CD4-positive, alpha-beta T cell treated with Interleukin-17A for 1 hour (primary cell): ENCODE data around the gene CCDC97.
A peak's percentile ranks its signal among the peaks of the same experiment; 100 is the strongest.

Source experiments
- DNase-seq: peaks from one replicate; pipeline ENCODE4 v3.0.0-alpha.2; 2020

CCDC97 gene

DNA sequence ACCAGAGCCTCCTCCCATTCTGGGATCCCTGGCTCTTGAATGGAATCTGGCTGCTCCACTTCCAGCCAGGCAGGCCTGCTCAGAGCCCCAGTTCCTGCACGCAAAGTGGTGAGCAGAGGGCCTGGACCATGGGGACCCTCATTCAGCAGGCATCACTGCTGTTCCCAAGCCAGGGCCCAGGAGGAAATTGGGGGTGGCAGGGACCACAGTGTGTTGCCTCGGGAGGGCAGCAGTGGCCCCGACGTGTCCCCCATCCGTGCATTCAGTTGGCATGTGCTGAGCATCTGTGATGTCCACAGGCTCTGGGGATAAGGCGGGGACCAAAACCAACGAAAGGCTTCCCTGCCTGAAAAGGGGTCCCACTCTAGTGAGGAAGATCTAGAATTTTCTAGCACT, 11.2 kb downstream of the CCDC97 start:
- no peak for DNase-seq

DNA sequence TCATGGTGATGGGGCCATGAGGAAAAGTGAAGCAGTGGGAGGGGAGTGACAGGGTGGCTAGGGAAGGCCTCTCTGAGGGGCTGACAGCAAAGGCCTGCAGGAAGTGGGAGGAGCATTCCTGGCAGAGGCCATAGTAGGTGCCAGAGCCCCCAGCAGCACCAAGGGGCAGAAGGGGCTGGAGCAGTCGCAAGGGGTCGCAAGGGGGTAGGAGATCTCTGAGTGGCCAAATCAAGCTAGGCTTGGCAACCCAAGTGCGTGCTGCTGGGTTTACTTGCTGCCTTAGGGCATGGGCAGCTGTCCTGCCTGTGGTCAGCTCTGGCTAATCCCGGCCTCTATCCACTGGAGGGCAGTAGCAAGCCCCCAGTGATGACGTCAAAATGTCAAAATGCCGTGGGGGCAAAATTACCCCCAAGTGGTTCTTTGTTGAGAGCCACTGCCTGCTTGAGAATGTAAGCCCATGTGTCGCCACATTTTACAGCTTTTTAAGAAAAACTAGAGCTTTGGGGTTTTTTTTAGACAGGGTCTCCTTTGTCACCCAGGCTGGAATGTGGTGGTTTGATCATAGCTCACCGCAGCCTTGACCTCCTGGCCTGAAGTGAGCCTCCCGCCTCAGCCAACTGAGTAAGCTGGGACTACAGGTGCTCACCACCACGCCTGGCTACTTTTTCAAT, 11.8 kb downstream of the CCDC97 start:
- peak; percentile 36 for DNase-seq

DNA sequence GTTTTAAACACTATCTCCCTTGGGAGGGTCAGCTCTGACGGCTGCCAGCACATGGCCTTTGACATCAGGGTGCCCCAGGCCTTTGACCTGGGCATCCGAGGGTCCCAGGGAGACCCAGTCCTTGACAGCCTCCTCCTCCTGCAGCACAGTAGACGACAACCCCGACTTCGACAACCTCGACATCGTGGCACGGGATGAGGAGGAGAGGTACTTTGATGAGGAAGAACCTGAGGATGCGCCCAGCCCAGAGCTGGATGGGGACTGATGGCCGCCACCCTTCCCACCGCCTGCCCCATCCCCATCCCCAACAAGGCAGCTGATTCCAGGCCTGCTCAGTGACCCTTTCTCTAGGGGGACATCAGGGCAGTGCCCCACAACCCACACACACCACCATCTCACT, 12.5 kb downstream of the CCDC97 start:
- no peak for DNase-seq

DNA sequence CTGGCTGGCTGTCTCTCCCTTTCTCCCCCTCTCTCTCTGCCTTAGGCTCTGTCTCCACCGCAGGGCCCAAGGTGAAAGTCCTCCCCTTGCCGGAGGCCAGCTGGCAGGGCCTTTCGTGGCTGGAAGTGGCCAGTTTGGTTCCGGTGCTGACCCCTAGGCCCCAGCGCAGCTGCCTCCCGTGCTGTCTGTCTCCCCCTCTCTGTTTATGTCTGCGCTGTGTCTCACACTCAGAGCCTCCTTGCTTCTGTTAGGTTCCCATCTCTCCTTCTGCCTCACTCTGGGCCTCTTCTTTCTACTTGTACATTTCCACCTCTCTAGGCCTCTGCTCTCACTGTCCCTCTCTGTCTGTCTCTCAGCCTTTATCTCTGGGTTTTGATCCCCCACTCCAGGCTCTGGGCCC, 13.1 kb downstream of the CCDC97 start:
- DNase-seq: no peak

DNA sequence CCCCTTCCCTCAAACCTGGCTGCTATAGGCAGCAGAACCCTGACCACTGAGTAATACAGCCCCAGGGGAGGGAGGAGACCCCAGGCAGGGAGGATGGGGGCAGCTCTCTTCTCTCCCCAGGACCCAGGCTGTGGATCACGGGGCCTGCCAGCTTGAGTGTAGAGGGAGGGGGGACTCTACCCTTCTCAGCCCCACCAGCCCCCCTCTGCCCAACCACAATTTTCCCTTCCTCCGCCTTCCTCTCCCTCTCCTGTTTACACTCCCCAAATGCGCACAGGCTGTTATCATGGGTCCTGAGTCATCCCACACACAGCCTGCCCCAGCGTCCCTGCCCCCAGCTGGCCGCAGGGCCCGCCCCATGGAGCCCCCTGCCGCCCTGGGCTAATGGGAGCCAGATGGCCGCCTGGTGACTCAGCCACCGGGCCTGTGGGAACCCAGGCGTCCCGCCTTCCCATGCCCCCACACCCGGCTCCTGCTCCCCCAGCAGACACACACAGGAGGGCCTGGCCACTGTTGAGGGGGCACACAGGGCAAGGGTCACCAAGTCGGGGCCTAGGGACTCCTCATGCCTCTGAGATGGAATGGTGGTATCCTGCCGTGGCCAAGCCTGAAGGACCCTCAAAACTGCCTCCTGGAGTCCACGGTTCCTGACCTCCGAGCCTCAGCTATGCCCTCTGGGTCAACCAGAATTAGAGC, 13.6 kb downstream of the CCDC97 start:
- DNase-seq: no peak

DNA sequence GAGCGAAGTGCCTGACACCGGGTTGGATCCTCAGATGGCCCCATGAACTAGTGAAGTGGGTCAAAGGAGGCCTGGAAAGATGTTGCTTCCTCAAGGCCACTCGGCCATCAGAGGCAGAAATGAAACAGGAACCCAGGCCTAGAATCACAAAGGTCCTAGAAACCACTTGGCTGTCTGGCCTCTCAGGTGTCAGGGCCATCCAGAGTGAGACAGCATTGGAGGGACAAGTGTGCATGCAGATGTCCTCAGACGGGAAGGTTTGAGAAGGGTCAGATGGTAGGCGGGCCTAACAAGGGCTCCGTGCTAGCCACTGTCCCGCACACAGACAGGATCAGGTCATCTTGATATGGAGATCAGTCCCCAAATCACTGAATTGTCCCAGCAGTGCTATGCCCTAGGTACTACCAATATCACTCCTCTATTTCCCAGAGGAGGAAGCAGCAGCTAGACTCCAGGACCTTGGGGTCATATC, 14.3 kb downstream of the CCDC97 start:
- no peak for DNase-seq

DNA sequence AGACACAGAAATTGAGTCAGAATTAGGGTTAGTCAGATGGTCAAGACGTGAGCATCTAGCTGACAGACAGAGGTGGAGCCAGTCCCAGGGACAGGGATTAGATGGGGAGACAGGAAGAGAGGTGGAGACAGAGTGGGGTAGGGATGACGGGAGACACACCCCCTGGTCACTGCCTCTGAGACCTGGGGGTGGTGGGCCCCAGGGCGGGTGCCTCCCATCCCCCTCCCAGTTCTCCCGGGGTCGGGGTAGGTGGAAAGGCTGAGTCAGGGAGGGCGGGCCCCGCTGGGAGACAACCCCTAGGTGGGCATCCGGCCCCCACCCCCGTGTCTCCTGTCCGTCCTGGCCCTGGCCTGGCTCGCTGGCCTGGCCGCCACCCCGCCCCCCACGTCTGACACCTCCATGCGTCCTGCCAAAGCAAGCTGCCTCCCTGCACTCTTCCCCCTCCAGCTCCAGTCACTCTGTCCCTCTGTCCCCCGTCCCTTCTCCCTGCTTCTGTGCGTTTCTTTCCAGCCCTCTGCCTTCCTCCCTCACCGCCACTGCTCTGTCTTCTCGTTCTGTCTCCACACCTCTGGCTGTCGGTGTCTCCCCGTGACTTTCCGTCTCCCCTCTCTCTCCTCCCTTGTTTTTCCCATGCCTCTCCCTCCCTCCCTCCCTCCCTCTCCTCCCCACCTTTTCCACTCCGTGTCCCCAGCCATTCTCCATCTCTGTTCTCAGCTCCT, 15.1 kb downstream of the CCDC97 start:
- DNase-seq: no peak

DNA sequence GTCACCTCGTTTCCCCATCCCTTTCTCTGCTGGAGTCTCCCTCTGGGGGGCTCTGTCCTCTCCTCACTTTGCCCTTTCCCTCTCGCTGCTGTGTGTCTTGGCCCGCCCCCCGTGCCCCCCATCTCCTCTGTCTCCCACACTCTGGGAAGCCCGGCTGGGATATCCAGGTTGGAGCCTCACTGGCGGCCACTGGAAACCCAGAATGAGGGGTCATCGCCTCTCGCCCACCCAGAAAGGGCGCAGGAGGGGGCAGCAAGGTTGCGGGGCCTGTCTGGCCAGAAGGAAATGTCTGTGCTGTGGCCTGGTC, 15.6 kb downstream of the CCDC97 start:
- DNase-seq: no peak

DNA sequence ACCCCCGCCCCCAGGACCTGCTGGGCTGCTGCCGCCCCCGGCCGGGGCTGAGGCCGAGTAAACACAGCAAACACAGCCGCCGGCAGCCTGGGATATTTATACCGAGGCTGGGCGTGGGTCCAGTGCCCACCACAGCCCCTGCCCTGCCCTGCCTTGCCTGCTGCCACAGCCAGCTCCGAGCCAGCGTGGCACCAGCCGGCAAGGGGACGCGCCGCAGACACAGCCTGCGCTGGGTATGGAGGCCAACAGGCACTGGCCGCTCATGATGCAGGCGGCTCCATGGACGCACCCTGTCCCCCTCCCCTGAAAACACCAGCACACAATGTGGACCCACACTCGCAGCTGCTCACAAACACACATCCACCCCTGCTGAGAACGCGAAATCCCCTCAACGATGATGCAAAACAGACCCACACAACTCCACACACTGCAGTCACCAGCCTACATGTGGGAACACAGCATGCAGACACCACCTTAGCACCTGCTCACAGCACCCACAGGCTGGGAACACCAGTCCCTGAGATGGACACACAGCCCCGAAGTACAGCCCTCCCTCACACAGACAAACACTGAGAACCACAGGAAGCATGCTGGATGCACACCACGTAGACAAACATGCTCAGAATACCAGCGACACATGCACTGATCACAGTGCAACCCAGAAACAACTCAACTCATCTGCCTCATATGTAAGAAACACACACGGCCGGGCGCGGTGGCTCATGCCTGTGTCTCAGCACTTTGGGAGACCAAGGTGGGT, 16.2 kb downstream of the CCDC97 start:
- DNase-seq: peak; percentile 42

DNA sequence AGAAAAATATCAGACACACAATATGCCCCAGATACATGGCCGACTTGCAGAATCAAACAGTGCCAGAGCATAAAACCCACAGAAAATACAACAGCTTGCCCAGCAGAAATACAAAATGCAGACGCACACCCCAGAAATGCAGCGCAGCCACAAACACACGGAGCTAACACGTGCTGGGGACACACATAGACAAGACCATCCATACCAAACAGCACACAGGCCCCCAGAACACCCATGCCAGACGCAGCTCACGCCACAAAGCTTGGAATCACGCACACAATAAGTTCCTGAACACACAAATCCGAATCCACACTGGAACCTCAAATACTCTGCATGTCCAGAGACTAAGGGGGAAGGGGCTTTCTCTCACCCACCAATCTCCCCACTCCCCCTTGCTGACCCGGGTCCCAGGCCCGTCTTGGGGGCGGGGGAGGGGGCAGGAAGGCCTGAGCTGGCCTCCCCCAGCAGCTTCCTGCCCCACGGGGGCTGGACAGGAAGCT, 17.2 kb downstream of the CCDC97 start:
- DNase-seq: peak; percentile 54

DNA sequence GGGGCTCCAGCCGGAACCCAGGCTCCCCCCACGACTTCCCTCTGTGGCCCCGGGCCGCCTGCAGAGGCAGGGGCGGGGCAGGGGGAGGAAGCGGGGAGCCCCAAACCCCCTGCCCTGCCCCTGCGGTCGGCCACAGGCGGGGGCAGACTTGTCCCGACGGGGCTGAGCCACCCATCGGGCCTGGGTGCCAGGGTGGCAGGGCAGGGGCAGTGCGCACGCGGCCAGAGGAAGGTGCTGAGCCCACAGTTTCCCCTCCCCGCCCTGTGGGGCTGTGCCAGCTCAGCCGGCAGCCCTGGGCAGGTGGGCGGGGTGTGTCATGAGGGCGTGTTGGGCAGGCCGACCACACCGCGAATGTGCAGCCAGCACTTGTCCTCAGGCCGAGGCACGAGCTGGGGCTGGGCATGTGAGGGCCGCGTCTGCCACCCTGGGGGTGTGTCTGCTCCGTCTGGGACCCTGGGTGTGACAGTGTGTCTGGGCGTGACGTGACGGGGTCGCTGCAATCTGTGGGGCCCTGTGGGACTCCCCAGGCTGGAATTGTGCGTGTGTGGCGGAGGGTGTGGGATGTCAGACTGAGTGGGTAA, 17.7 kb downstream of the CCDC97 start:
- peak; percentile 90 for DNase-seq

DNA sequence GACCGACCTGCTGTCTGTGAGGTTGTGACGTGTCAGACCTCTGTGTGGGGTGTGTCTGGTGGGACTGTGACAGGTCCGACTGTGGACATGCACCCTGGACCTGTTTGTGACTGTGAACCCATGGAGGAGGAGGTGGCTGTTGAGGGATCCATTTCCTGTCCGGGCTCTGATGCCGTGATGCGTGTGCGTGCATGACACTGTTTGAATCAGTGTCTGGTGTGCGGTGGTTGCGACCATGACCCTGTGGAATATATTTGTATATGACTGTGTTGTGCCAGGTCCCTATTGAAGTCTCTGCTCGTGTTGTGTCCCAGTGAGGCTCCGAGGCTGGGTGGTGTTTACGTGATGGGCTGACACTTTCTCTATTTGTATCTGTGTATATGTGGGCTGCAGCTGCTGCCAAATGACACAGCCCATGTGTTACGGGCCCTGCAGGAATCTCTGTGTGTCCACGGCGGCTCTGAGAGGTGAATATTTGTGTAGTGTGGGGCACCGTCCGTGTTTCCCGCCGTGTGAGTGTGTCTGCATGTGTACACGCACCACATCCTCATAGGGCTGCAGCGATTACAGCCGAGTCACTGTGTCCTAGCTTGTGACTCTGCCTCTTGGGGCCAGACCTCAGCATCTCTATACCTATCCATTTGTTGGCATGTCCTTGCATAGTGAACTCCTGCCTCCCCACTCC, 18.3 kb downstream of the CCDC97 start:
- no peak for DNase-seq

DNA sequence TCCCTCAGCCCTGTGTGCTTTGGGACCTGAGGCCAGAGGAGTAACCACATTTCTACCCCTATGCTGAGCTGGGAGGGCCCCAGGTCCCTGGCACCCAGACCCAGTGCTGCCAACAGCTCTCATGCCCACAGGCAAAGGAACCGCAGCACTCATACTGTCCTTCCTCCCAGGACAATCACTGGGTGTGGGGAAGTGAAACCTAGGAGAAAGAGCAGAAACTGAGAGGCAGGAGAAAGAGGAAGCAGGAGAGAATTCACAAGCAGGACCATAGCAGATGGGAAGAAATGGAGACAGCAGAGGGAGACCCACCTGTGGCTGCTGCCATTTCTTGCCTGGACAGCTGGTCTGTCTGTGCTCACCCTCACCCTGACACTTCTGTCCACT, 18.9 kb downstream of the CCDC97 start:
- DNase-seq: peak; percentile 40

DNA sequence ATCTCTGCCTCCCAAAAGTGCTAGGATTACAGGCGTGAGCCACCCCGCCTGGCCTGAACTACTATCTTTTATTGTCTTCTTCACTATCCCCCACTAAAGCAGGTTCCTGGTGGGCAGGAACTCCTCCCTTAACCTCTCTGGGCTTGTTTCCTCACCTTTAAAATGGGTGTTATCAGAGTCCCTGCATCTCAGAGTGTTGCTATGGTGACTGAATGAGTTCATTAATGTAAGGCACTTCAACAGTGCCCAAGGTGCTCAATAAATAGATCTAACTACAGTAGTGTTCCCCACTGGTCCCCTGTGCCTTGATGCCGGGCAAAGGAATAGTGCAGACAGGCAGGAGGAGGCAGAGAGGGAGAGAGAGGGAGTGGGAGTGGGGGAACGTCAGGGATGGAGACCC, 20.5 kb downstream of the CCDC97 start:
- DNase-seq: peak; percentile 56

DNA sequence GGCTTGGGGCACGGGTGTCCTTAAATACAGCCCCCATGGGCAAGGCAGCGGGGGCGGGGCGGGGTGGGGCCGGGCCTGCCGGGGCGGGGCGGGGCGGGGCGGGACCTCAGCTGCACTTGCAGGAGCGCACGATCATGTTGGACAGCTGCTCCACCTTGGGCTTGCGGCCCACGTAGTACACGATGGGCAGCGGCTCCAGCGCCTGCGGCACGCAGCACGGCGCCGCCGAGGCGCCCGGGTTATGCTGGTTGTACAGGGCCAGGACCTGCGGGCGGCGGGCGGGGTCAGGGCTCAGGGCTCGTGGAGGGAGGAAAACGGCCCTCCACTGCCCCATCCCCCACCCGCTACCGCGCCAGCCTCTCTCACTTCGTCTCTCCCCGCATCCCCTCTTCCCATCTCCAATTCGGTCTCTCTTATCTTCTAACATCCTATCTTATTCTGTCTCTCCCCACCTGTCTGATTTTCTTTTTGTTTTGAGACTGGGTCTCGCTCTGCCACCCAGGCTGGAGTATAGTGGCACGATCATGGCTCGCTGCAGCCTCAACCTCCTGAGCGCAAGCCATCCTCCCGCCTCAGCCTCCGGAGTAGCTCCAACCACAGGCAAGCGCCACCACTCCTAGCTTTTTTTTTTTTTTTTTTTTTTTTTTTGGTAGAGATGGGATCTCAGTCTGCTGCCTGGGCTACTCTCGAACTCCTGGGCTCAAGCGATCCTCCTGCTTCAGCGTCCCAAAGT, 21.1 kb downstream of the CCDC97 start:
- DNase-seq: no peak

DNA sequence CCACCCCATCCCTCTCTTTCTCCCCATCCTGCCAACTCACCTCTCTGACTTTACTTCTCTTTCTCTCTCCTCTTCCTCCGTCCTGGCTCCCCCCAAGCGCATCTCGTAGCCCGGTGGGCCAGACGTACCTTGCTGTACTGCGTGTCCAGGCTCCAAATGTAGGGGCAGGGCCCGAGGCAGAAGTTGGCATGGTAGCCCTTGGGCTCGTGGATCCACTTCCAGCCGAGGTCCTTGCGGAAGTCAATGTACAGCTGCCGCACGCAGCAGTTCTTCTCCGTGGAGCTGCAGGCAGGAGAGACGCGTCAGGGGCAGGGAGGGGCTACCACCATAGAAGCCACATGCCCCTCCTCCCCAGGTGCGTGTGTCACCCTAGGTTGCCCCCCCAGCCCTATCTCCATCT, 22.0 kb downstream of the CCDC97 start:
- no peak for DNase-seq

DNA sequence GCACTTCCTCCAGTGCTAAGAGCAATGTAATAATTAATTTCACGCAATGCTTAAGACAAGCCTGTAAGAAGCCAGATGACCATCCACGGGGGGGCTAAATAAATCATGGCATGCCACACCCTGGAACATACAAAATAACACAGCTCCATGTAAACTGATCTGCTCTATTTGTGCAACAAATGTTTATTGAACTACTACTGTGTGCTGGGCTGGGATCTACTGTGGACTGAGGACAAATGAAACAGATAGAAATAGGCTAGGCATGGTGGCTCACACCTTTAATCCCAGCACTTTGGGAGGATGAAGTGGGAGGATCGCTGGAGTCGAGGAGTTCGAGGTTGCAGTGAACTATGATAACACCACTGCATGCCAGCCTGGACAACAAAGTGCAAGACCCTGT, 22.5 kb downstream of the CCDC97 start:
- DNase-seq: no peak

DNA sequence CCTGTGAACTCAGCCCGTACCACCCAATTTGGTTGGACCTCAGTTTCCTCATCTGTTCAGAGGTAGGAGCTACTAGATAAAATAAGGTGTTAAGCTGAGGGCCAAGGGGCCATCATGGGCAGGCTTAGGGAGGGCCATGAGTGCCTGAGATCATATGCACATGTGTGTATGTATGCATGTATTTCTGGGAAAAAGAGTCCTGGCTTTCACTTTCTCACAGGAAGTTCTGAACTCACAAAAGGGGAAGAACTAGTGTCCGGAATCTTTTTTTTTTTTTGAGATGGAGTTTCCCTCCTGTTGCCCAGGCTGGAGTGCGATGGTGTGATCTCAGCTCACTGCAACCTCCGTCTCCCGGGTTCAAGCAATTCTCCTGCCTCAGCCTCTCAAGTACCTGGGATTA, 24.8 kb downstream of the CCDC97 start:
- DNase-seq: no peak

DNA sequence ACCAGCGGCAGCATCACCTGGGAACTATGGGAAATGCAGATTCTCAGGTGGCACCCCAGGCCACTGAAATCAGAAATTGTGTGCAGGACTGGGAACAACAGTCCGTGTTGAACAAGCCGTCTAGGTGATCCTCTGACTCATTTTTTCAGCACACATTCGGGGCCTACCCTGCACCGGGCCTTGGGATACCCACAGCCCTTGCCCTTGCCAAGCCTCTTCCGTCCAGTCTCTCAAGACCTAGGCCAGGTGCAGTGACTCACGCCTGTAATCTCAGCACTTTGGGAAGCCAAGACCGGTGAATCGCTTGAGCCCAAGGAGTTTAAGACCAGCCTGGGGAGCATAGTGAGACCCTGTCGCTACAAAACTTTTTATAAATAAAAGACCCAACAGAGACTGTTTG, 25.5 kb downstream of the CCDC97 start:
- DNase-seq: no peak

DNA sequence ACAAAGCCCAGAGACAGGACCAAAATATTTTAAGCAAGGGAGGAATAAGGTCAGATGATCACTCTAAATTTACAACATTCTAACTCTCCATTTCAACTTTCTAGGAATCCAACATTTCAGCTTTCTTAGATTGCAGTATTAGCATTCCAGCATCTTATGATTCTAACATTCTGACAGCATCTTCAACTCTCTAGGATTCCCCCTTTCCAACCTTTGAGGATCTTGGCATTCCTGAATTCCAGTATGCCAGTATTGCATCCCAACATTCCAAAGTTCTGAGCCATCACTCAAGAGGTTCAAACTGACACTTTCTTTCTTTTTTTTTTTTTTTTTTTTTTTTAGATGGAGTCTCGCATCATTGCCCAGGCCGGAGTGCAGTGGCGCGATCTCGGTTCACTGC, 30.0 kb downstream of the CCDC97 start:
- DNase-seq: no peak

DNA sequence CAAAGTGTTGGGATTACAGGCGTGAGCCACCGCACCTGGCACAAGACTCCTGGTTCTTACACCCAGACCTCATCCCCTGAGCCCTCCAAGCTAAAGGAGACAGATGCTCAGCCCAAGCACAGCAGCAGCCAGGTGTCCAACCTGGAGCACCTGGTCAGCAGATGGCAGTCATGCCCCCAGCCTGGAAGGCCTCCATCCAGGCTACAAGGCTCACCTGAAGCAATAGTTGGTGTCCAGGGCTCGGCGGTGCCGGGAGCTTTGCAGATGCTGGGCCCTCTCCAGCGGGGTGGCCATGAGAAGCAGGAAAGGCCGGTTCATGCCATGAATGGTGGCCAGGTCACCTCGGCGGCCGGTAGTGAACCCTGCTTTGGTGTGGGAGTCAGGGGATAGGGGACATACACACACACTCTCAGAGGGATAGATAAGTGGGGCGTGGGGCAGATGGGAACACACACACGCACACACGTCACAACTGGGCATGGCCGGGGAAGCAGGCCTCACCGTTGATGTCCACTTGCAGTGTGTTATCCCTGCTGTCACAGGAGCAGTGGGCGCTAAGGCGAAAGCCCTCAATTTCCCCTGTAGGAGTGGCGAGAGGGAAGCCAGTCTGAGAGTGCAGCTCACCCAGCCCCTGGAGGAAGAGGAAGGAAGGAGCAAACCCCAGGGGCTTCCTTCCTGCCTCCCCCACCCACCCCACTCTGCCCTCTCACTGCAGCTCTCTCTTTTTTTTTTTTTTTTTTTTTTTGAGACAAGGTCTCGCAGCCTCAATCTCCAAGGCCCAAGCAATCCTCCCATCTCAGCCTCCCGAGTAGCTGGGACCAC, 31.9 kb downstream of the CCDC97 start:
- peak; percentile 49 for DNase-seq
